SIG-M5 (cell line): ENCODE results near the gene FILIP1L.

Source experiments
- DNase-seq: peaks from one replicate; lab custom pipeline; 2025; lab: John Stamatoyannopoulos, UW

The FILIP1L gene

GRCh38 chr3:99891610-99892285 lies 222.6 kb downstream of the FILIP1L start:
- no peak for DNase-seq

- no peak for DNase-seq
These were observed 228.4 kb downstream of the FILIP1L start for GRCh38 chr3:99885851-99886250.

- no peak for DNase-seq
These were observed 229.2 kb downstream of the FILIP1L start for GRCh38 chr3:99885085-99885484.

- DNase-seq, result no peak
These were observed 229.8 kb downstream of the FILIP1L start for GRCh38 chr3:99884484-99884883.

GRCh38 chr3:99883693-99884092 lies 230.6 kb downstream of the FILIP1L start:
- no peak for DNase-seq

- no peak for DNase-seq
These were observed 231.2 kb downstream of the FILIP1L start for GRCh38 chr3:99883138-99883461.

- DNase-seq, result no peak
These were observed 231.7 kb downstream of the FILIP1L start for GRCh38 chr3:99882436-99883137.

- DNase-seq, result no peak
These were observed 233.2 kb downstream of the FILIP1L start for GRCh38 chr3:99881121-99881524.

- DNase-seq, result no peak
These were observed 235.0 kb downstream of the FILIP1L start for GRCh38 chr3:99879275-99879674.

- no peak for DNase-seq
These were observed 236.3 kb downstream of the FILIP1L start for GRCh38 chr3:99878005-99878404.

GRCh38 chr3:99877031-99877579 lies 237.2 kb downstream of the FILIP1L start:
- no peak for DNase-seq

GRCh38 chr3:99875929-99876841 lies 238.1 kb downstream of the FILIP1L start:
- DNase-seq, result peak; percentile 9

GRCh38 chr3:99875581-99875928 lies 238.7 kb downstream of the FILIP1L start:
- no peak for DNase-seq

- no peak for DNase-seq
These were observed 239.9 kb downstream of the FILIP1L start for GRCh38 chr3:99874237-99875002.

GRCh38 chr3:99873269-99874102 lies 240.8 kb downstream of the FILIP1L start:
- no peak for DNase-seq

GRCh38 chr3:99872923-99873254 lies 241.4 kb downstream of the FILIP1L start:
- no peak for DNase-seq

GRCh38 chr3:99871231-99872045 lies 242.9 kb downstream of the FILIP1L start:
- DNase-seq, result no peak

- DNase-seq, result no peak
These were observed 243.6 kb downstream of the FILIP1L start for GRCh38 chr3:99870712-99871111.

- DNase-seq, result no peak
These were observed 244.7 kb downstream of the FILIP1L start for GRCh38 chr3:99869621-99870020.

GRCh38 chr3:99868311-99868646 lies 246.0 kb downstream of the FILIP1L start:
- DNase-seq, result no peak
